BJ (cell line): ENCODE measurements around the gene PHKA2. TPM values are rescaled to one million over a fixed set of nuclear protein-coding genes. Genes with fewer than 3 reads are reported as not detected.

Experiments
- CTCF ChIA-PET: fragments of 350-600 bp; formaldehyde crosslinking; extraction: SDS; loops from one replicate; lab custom pipeline; 2021; ENCODE audit warnings: antibody characterized with exemption, inconsistent platforms; lab: Yijun Ruan, JAX
- POLR2A ChIA-PET: fragments of 300-600 bp; sonication (Branson Sonifier 250); formaldehyde crosslinking; extraction: SDS; loops from one replicate; lab custom pipeline; 2021; ENCODE audit warnings: antibody characterized with exemption; lab: Charles Lee
- DNase-seq: peaks from one replicate; pipeline ENCODE4 v3.0.0-alpha.2; 2011; ENCODE audit warnings: low read depth
- H3K27me3 ChIP-seq: 2 replicates; pipeline ENCODE4 v1.6.0; 2011; ENCODE audit warnings: low read length; ENCODE audit not compliant: control insufficient read depth, insufficient read depth
- H3K36me3 ChIP-seq: 2 replicates; pipeline ENCODE4 v1.5.1; 2011; ENCODE audit warnings: low read length; ENCODE audit not compliant: control insufficient read depth, insufficient read depth
- H3K4me3 ChIP-seq: 2 replicates; pipeline ENCODE4 v1.5.1; 2011; ENCODE audit warnings: low read depth, mild to moderate bottlenecking, control low read depth, low read length
- CTCF ChIP-seq: IDR thresholded peaks from 2 replicates; pipeline ENCODE4 v1.5.1; 2011; ENCODE audit warnings: low read depth, mild to moderate bottlenecking, control low read depth, inconsistent platforms, low read length, moderate library complexity; ENCODE audit not compliant: insufficient read depth
- polyA plus RNA-seq: library from polyadenylated mRNA; depleted of rRNA; stranded (reverse); fragments of >200 nt; gene quantifications from 2 replicates; pipeline ENCODE4 v1.2.3, GENCODE V29; 2011

PHKA2 gene
- polyA plus RNA-seq, 1 experiment = 23.1 TPM

GRCh38 chrX:18883961-18884765, 99.8 kb downstream of the PHKA2 start:
- DNase-seq = no peak
- Histone ChIP-seq H3K4me3 (no peak overlapping the region), H3K27me3 (no peaks in the 10 kb centered on the region; the same call in none of the 2 replicates), H3K36me3 (no peaks in the 10 kb centered on the region)
- ChIA-PET POLR2A (no interaction called here), CTCF (interaction anchor here (0.6 to 0.7 kb wide), 2 partner anchors 489 to 599 kb away, joined by 3 read pairs; no protein-coding TSS in a partner anchor)
- no peak for TF ChIP-seq CTCF

DNA sequence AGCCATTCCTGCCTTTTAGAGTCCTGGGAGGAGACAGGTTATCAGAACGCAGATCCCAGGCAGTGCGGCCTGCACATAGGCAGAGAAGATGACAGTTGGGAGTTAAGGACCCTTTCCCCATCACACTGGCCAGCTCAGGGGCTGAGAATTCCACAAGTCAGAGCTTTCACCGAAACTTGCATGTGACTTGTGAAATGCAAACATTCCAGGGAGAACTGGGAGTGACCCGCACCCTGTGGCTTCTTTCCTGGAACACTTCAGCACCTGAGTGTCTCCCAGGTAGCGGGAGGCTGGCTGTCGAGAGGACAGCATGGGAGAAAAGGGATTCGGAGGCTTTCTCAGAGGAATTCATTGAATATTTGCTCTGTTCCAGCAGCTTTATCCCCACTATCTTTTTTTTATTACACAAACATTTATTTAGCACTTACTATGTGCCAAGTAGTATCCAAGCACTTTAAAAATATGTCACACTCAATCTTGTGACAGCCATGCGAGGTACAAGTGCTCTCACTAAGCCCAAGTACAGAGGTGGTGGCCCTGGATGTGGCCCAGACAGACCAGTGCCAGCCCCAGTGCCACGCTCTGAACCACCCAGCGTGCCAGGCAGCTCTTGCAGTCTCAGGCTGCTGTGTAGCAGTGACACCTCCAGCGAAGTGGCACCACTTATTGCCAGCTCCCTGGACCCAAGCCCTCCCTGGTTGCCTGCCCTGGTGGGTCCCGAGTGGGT, 100.5 kb downstream of the PHKA2 start:
- CTCF ChIA-PET = interaction anchor here (0.7 kb wide), 1 partner anchor 489 kb away, joined by 3 read pairs; no protein-coding TSS in a partner anchor
- POLR2A ChIA-PET = no interaction called here
- H3K27me3 ChIP-seq = no peaks in the 10 kb centered on the region; the same call in none of the 2 replicates
- no peak for TF ChIP-seq CTCF
- H3K36me3 ChIP-seq = no peaks in the 10 kb centered on the region
- no peak for DNase-seq
- no peak overlapping the region for H3K4me3 ChIP-seq

DNA sequence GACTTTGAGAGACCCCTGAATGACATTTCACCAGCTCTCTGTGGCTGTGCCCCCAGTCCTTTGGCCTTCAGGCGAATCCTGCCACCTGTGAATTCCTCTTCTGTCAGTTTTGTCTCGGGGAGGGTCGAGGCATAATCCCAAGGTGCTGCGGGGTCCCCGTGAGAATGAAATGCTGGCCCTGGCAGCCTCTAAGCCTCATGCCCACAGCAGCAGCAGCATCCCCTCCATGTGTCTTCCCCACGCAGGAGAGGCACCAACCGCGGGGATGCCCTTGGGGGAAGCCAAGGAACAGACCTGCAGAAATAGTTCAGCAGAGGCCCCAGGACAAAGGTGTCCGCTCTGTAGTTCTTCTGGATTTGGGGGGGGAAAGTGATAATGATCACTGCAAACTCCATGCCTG, 104.8 kb downstream of the PHKA2 start:
- no peaks in the 10 kb centered on the region for H3K36me3 ChIP-seq
- H3K4me3 ChIP-seq = no peak overlapping the region
- POLR2A ChIA-PET = no interaction called here
- CTCF ChIA-PET = no interaction called here
- DNase-seq = no peak
- no peak for TF ChIP-seq CTCF
- H3K27me3 ChIP-seq = peaks cover 2% of the 10 kb centered on the region

DNA sequence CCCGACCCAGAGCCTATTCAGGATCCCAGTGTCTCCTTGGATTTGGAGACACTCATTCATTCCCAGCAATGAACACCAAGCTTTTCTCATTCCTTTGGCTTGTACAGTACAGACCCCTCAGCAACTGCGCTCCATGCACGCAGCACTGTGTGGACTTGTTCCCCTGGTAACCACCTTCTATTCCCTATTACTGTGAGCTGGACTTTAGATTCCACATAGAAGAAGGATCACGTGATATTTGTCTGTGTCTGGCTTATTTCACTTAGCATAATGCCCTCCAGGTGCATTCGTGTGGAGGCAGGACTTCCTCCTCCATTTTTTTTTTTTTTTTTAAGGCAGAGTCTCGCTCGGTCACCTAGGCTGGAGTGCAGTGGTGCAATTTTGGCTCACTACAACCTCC, 106.4 kb downstream of the PHKA2 start:
- POLR2A ChIA-PET = no interaction called here
- no peak overlapping the region for H3K4me3 ChIP-seq
- DNase-seq = no peak
- CTCF ChIA-PET = interaction anchor here (0.7 kb wide), 1 partner anchor 22 kb away, joined by 3 read pairs; no protein-coding TSS in a partner anchor
- H3K27me3 ChIP-seq = peaks cover 2% of the 10 kb centered on the region; the same call in 1 of the 2 replicates
- no peaks in the 10 kb centered on the region for H3K36me3 ChIP-seq
- no peak for TF ChIP-seq CTCF

GRCh38 chrX:18875256-18875878, 108.5 kb downstream of the PHKA2 start:
- no peak for TF ChIP-seq CTCF
- POLR2A ChIA-PET = no interaction called here
- no peak overlapping the region for H3K4me3 ChIP-seq
- DNase-seq = no peak
- H3K36me3 ChIP-seq = no peaks in the 10 kb centered on the region
- H3K27me3 ChIP-seq = peaks cover 2% of the 10 kb centered on the region; the same call in 1 of the 2 replicates
- CTCF ChIA-PET = no interaction called here
